Posterior cingulate gyrus (tissue), 11 donors: ENCODE measurements around the gene PARD3.
"Not testable (repeated sequence)": the region's sequence is repeated elsewhere in the genome, so short reads cannot be mapped to it uniquely, and the experiment has no call there.

Experiments
- DNase-seq, 10 donors: peaks; one replicate each; pipeline versions ENCODE4 v3.0.0 to v3.0.0-alpha.2; 2020 to 2021; ENCODE audit warnings: mixed read lengths in 3 of 10
- intact Hi-C: fragments of 100-400 bp; cut with DNase I; formaldehyde crosslinking; loops from one replicate; pipeline ENCODE4 v1.15.1; 2023

PARD3 gene

GRCh38 chr10:34748767-34749166 lies 66.3 kb downstream of the PARD3 start:
- no peak for DNase-seq
- intact Hi-C loops = no loop called here

- intact Hi-C loops = no loop called here
- DNase-seq = no peak
Measured at GRCh38 chr10:34748357-34748756, 66.7 kb downstream of the PARD3 start.

GRCh38 chr10:34746094-34746493 lies 69.0 kb downstream of the PARD3 start:
- DNase-seq = no peak

GRCh38 chr10:34745244-34745643 lies 69.9 kb downstream of the PARD3 start:
- no peak for DNase-seq
- intact Hi-C loops = no loop called here

More at GRCh38 chr10:34746094-34746493, 69.0 kb downstream of the PARD3 start:
- intact Hi-C loops = no loop called here

GRCh38 chr10:34744590-34744989 lies 70.5 kb downstream of the PARD3 start:
- no peak for DNase-seq
- intact Hi-C loops = no loop called here

- intact Hi-C loops = no loop called here
- DNase-seq = peak in 1 of 10 donors; percentile 12
Measured at GRCh38 chr10:34743814-34744213, 71.3 kb downstream of the PARD3 start.

- intact Hi-C loops = no loop called here
Measured at GRCh38 chr10:34742456-34742855, 72.6 kb downstream of the PARD3 start.

GRCh38 chr10:34741087-34741486 lies 74.0 kb downstream of the PARD3 start:
- DNase-seq, intact Hi-C loops: not testable (repeated sequence)

More at GRCh38 chr10:34742456-34742855, 72.6 kb downstream of the PARD3 start:
- DNase-seq = no peak

- intact Hi-C loops = no loop called here
- no peak for DNase-seq
Measured at GRCh38 chr10:34740321-34740720, 74.8 kb downstream of the PARD3 start.

GRCh38 chr10:34739915-34740314 lies 75.2 kb downstream of the PARD3 start:
- intact Hi-C loops = no loop called here
- DNase-seq = no peak

- DNase-seq = no peak
Measured at GRCh38 chr10:34737772-34738169, 77.3 kb downstream of the PARD3 start.

GRCh38 chr10:34736976-34737771 lies 77.9 kb downstream of the PARD3 start:
- intact Hi-C loops = no loop called here
- no peak for DNase-seq

More at GRCh38 chr10:34737772-34738169, 77.3 kb downstream of the PARD3 start:
- intact Hi-C loops = no loop called here

- DNase-seq = no peak
- intact Hi-C loops = no loop called here
Measured at GRCh38 chr10:34734918-34735317, 80.2 kb downstream of the PARD3 start.

GRCh38 chr10:34732926-34733325 lies 82.2 kb downstream of the PARD3 start:
- intact Hi-C loops = no loop called here
- DNase-seq = no peak

GRCh38 chr10:34731885-34732701 lies 83.0 kb downstream of the PARD3 start:
- no peak for DNase-seq
- intact Hi-C loops = no loop called here

GRCh38 chr10:34731213-34731612 lies 83.9 kb downstream of the PARD3 start:
- intact Hi-C loops = no loop called here
- no peak for DNase-seq

GRCh38 chr10:34730726-34731125 lies 84.4 kb downstream of the PARD3 start:
- intact Hi-C loops = no loop called here
- DNase-seq = no peak

- intact Hi-C loops = no loop called here
- DNase-seq = no peak
Measured at GRCh38 chr10:34729619-34730018, 85.5 kb downstream of the PARD3 start.

- intact Hi-C loops = no loop called here
- no peak for DNase-seq
Measured at GRCh38 chr10:34728361-34728760, 86.7 kb downstream of the PARD3 start.

- intact Hi-C loops = no loop called here
Measured at GRCh38 chr10:34727595-34728033, 87.5 kb downstream of the PARD3 start.

GRCh38 chr10:34726862-34727261 lies 88.2 kb downstream of the PARD3 start:
- DNase-seq = no peak
- intact Hi-C loops = no loop called here

More at GRCh38 chr10:34727595-34728033, 87.5 kb downstream of the PARD3 start:
- DNase-seq = no peak
